HepG2 (cell line): Measurements from ENCODE around the gene AMOTL2.

Experiments
- BORCS8-MEF2B ChIP-seq: sonication (generic); formaldehyde crosslinking; IDR thresholded peaks from 2 replicates; pipeline ENCODE4 v1.8.0; 2022; ENCODE audit warnings: mild to moderate bottlenecking, missing genetic modification reagents
- CSRNP2 ChIP-seq: sonication (generic); formaldehyde crosslinking; conservative IDR thresholded peaks from 2 replicates; pipeline ENCODE4 v1.8.0; 2022; ENCODE audit warnings: low read depth, missing genetic modification reagents
- CTCF ChIP-seq: sonication (generic); formaldehyde crosslinking; IDR thresholded peaks from 2 replicates; pipeline ENCODE4 v1.5.0; 2020; ENCODE audit warnings: mild to moderate bottlenecking, missing genetic modification reagents, moderate library complexity
- GTF2F1 ChIP-seq: fragments of 150-350 bp; IDR thresholded peaks from 2 replicates; pipeline ENCODE4 v1.6.1; 2014; ENCODE audit warnings: low read length
- MAZ ChIP-seq, 2 experiments: sonication (generic) in 1 of 2; formaldehyde crosslinking in 1 of 2; IDR thresholded peaks; 2 replicates each; pipeline versions ENCODE4 v1.5.0 to v1.6.1; 2012 to 2020; ENCODE audit warnings: low read depth in 2 of 2, mild to moderate bottlenecking in 2 of 2, borderline replicate concordance in 1 of 2, improper control_type of control experiment in 1 of 2, low read length in 1 of 2, missing genetic modification reagents in 1 of 2, moderate library complexity in 1 of 2
- MED1 ChIP-seq: sonication (generic); formaldehyde crosslinking; IDR thresholded peaks from 2 replicates; pipeline ENCODE4 v1.4.0; 2020; ENCODE audit warnings: missing genetic modification reagents
- PHF8 ChIP-seq: sonication (generic); formaldehyde crosslinking; IDR thresholded peaks from 2 replicates; pipeline ENCODE4 v1.5.0; 2020; ENCODE audit warnings: missing genetic modification reagents
- POLR2AphosphoS5 ChIP-seq: IDR thresholded peaks from 2 replicates; pipeline ENCODE4 v1.6.1; 2012; ENCODE audit warnings: low read depth, low read length
- RAD51 ChIP-seq: fragments of 450-650 bp; IDR thresholded peaks from 2 replicates; pipeline ENCODE4 v1.6.1; 2016; ENCODE audit warnings: borderline replicate concordance
- ZNF34 ChIP-seq: sonication (generic); formaldehyde crosslinking; IDR thresholded peaks from 2 replicates; pipeline ENCODE4 v1.4.0; 2020; ENCODE audit warnings: mild to moderate bottlenecking, missing genetic modification reagents, borderline replicate concordance

GRCh38 chr3:134362670-134363380 is 11.4 kb downstream of the AMOTL2 start:
- TF ChIP-seq BORCS8-MEF2B (no peak), MAZ (IDR thresholded peaks at IDR 0.05; ENCODE audit: borderline replicate concordance, low read depth, low read length) (no peak), MAZ (CRISPR knock-in tag; IDR thresholded peaks at IDR 0.05; ENCODE audit: low read depth) (no peak), CTCF (CRISPR knock-in tag) (no peak), RAD51 (no peak), ZNF34 (no peak), POLR2AphosphoS5 (no peak), PHF8 (CRISPR knock-in tag) (no peak), MED1 (CRISPR knock-in tag) (no peak), CSRNP2 (CRISPR knock-in tag) (no peak), GTF2F1 (no peak)
